HG03575 (cell line): Measurements from ENCODE around the gene AFMID.
"Not testable (repeated sequence)": the region's sequence is repeated elsewhere in the genome, so short reads cannot be mapped to it uniquely, and the experiment has no call there.

ENCODE experiments used
- ATAC-seq: cut with Tn5 transposase; IDR thresholded peaks from one replicate; pipeline ENCODE4 v1.9.1; 2021; ENCODE audit not compliant: unreplicated experiment, insufficient number of reproducible peaks, low FRiP score; ENCODE audit errors: extremely low read depth

Gene AFMID, protein sequence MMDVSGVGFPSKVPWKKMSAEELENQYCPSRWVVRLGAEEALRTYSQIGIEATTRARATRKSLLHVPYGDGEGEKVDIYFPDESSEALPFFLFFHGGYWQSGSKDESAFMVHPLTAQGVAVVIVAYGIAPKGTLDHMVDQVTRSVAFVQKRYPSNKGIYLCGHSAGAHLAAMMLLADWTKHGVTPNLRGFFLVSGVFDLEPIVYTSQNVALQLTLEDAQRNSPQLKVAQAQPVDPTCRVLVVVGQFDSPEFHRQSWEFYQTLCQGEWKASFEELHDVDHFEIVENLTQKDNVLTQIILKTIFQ

DNA sequence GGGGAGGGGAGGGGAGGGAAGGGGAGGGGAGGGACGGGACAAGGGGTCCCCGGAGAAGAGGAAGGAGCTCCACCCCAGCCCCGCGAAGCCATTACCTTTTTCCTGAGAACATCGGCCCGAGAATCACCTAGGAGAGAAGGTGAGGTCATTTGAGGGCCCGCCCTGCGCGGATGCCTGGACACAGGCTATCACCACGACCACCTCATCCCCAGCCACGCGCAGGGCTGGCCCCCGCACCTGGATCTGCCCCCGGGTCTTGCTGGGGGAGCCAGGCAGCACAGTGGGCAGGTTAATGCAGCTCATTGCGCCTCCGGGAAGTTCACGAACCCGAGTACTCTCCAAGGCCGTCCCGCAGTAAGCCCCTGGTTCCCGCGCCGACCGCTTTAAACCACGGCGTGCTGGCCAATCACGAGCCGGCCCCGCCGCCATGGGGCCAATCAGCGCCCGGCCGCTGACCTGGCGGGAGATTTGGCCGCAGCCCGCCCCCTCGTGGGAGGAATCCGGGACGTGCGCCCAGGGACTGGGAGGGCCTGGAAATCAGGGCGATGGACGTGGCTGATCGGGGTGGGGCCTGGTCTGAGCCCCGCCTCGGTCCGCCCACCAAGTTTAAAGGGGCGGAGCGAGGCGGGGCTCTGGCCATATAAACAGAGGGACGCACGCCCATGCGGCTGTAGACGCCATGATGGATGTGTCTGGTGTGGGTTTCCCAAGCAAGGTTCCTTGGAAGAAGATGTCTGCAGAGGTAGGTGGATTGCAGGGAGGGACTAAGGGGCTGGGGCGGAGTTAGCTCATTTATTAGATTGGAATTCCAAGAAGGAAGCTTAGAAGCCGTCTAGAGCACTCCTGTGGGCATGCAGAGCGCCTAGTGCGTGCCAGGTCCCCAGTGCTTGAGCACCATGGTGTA lies at the start of gene AFMID, which contains the start of gene TK1:
AFMID (plus strand) TSS at position 671 of the 904 bp plus-strand sequence; CDS start at position 680, 9 bp downstream.
TK1 (minus strand) TSS at position 361 of the 904 bp plus-strand sequence; CDS start at position 303, 58 bp downstream.
- peak; percentile 35 for ATAC-seq

DNA sequence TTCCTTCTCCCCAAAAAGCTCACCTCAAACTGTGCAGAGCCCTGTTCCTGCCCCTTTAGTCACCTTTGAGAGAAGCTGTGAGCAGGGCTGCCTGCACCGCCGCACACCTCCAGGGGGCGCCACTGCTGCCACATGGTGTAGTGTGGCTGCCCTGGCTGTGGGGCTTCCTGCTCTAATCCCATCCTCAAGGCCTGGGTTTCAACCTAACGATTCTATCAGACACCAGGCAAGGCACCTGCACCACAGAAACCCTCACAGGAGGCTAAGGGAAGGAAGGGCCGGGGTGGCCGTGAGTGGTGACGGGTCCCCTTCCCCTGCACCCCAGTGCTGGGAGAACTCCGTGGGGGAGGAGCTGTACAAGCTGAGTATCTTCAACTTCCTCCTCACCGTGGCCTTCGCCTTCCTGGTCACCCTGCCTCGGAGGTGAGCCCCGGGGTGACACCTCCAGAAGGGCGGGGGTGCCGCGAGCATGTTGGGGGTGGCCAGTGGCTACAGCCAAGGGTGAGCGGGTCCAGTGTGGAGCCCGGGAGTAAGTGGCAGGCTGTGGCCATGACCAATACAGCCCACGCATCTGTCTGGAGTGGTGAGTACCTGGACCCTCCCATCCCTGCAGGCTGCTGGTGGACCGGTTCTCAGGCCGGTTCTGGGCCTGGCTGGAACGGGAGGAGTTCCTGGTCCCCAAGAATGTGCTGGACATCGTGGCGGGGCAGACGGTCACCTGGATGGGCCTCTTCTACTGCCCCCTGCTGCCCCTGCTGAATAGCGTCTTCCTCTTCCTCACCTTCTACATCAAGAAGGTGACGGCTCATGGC lies 49.6 kb upstream of the AFMID start:
- ATAC-seq: no peak

DNA sequence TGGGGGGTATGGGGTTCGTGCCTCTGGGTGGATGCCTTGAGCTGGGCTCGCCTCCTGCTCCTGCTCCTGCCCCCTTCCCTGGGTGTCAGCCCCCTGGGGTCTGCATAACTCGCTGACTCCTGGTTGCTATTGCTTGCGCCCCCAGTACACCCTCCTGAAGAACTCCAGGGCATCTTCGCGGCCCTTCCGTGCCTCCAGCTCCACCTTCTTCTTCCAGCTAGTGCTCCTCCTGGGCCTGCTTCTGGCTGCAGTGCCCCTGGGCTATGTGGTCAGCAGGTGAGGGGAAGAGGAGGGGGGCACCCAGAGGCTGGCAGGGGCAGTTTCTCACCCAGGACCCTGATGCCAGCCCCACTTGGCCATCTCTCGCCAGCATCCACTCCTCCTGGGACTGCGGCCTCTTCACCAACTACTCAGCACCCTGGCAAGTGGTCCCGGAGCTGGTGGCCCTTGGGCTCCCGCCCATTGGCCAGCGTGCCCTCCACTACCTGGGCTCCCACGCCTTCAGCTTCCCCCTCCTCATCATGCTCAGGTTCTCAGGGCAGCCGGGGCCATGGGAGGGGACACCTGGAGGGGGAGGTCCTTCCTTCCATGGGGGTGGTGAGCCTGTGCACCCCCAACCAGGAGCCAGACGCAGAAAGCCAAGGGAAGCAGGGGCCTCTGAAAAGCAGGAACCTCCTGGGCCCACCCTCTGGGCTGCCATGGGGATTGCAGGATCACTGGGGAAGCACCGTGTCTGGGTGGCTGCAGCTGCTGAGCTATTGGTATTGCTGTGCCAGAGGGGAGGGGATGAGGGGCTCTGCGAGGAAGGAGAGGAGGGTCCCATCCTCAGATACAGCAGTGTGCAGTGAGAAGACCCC lies 48.7 kb upstream of the AFMID start:
- ATAC-seq: no peak

DNA sequence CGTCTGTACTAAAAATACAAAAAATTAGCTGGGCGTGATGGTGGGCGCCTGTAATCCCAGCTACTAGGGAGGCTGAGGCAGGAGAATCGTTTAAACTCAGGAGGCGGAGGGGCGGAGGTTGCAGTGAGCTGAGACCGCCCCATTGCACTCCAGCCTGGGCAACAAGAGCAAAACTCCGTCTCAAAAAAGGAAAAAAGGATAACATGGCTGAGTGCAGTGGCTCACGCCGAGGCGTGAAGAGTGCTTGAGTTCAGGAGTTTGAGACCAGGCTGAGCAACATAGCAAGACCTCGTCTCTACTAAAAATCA lies 47.3 kb upstream of the AFMID start:
- not testable (repeated sequence) for ATAC-seq

DNA sequence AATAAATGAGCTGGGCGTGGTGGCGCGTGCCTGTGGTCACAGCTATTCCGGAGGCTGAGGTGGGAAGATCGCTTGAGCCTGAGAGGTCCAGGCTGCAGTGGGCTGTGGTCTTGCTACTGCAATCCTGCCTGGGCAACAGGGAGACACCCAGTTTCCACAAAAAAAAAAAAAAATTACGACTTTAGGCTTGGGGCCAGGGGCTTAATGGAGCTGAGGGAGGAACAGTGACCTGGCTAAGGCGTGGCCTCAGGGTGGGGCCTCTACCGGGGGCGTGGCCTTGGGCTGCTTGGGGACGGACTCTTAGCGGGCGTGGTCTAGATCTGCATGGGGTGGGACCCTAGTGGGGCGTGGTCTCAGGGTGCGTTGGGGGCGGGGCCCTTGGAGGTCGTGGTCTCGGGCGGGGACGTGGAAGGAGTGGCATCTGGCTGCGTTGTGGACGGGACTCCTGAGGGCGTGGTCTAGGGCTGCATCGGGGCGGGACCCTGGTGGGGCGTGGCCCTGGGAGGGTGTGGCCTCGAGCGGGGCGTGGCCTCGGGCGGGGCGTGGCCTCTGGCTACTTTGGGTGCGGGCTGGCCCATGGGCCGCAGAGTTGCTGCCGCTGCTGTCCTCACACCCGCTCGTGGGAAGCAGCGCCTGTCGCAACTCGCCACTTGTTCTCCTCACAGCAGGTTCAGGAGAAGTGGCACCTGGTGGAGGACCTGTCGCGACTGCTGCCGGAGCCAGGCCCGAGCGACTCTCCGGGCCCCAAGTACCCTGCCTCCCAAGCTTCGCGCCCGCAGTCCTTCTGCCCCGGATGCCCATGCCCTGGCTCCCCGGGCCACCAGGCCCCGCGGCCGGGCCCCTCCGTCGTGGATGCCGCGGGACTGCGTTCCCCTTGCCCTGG lies 46.8 kb upstream of the AFMID start:
- ATAC-seq: no peak

DNA sequence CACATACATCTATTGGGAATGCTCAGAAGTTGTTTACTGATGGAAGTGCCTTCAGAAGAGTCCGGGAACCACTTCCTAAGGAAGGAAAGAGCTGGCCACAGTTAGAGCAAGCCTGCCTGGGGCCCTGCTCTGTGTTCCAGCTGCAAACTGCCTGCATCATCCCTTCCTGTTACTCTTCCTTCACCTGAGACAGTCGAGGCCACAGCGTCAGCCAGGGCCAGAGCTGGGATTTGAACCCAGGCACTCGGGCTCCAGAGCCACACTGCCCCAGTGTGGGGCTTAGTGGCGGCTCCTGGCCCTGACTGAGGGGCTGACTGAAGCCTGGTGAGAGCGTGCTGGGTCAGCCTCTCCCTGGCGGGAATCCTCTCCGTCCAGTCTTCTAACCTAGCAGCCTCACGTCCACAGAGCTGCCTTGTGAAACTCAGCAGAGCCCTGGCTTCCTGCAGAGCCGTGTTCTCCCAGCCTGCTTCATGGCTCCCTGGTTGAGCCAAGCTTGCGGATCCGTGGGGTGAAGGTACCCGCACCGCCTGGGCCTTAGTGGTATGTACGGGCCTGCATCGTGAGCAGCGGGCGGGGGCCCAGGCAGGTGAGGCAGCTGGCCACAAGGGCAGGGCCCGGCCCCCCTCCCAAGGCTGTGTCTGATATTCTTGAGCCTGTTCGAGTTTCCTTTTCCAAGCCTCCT lies 45.6 kb upstream of the AFMID start:
- ATAC-seq: no peak

DNA sequence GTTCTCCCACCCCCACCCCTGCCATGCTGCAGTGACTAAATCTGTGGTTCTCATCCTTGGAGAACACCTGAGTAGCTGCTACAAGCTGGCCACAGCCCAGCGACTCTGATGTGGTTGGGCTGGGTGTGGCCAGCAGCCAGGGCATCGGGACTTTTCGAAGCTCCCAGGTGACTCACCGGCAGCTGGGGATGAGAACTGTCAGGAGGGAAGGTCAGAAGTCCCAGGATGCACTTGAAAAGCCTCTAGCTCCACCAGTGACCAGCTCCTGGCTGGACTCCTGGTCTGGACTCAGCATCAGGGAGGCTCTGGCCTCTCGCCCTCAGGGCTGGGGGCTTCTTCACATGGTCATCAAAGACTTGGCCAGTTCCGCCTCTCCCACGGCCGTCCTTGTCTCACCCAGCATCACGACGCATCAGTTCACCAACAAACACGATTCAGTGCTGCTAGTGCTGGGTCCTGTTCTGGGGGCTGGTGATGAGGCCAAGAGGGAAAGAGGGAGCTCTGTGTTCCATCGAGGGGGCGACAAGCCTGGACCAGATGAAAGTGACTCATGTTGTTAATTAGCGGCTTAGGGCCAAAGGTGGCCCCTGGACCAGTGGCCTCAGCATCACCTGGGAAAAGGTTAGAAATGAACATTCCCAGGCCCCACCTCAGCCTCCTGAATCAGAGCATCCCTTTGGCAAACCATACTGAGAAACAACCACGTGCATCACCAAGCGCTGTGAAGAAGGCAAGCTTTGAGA lies 44.9 kb upstream of the AFMID start:
- no peak for ATAC-seq

DNA sequence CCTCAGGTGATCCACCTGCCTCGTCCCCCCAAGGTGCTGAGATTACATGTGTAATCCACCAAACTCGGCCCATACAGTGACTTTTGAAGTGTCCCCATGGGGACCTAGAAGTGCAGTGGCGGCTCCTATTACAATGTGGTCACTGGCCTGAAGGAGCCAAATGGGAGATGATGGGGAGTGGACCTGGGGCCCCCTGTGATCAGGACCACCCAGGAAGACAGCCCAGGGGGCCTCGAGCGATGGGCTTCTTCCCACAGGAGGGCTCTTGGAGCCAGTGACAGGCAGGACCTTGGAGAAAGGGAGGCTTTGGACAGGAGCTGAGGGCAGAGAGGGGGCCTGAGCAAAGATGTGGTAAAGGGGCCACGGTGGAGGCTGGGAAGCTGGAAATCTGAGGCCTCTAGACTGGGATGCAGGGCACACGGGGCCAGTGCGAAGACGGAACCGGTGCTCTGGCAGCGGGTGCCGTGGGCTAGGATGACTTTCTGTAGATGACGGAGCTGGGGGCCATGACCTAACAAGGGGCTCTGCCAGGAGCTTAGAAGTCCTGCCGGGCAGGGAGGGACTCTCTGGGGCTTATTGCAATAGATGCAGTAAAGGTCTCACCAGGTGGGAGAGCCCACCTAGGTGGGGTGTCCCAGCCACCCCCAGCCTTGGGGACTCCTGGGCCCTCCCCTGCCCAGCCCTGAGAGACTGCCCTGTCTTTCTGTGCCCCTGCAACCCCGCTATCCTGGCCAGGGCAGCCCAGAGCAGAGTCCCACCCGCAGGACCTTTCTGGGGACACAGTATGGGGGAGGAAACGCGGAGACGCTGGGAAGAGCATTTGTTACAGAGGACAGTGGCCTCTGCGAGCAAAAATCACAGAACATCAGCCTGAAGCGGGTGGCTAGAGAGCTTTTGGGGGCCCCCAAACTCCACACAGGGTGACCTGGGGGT lies 43.7 kb upstream of the AFMID start:
- ATAC-seq: no peak

DNA sequence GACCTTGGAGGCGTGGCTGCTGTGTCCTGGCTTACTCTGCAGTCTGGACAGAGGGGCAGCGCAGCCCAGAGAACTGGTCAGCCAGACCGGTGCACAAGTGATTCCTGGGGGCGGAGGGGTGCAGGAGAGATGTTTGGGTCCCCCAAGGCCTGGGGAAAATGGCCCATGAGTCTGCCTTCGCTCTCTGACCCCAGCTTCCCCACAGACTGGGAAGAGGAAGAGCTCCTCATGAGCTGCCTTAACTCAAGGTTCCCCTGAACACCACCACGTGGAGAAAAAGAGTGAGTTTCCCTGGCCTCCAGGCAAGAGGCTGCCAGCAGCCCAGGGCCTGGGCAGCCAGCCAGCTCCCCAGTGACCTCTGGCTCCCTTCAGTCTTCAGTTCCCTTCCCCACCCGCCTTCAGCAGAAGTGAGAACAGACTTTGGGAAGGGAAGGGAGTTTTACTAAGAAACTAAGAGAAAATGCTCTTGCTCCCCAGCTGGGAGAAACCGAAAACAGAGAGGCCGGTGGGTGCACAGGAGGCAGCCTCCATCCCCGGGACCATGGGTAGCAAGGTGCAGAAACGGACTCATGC lies 42.9 kb upstream of the AFMID start:
- no peak for ATAC-seq

DNA sequence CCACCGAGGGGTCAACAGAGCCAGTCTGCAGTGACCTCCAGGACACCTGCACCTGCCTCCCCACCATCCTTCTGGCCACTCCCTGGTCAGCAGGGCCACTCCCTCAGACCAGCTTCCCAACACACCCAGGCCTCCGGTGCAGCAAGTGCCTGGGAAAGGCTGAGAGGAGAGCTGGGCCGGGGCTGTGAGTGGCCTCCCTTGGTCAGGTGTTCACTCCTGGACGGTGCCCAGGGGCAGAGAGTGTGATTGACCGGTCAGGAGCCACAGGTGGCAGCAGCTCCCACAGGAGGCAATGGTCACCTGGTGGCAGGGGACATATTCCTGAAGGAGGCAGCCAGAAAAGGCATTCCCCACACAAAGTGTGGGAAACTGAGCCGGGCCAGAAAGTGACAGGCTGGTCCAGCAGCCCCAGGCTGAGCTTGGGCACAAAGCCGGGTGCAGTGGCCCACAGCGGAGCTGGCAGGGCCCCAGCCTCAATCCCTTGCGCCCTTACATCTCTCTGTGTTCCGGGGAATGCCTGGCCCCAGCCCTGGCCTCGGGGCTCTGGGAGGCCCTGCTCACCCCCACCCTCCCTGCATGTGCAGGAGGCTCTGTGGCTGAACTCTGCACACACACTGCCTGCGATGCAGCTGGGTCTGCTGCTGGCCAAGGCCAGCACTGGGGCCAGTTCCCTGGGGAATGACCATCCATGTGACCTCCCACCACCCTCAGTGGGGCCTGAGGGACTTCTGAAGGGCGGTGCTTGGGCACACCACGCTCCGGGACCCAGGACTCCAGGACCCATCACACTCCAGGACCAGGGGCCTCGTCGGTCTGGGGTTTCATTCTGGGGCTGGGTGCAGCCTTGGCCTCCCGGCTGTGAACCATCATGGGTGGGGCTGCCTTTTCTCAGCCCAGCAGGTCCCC lies 42.2 kb upstream of the AFMID start:
- ATAC-seq: no peak

DNA sequence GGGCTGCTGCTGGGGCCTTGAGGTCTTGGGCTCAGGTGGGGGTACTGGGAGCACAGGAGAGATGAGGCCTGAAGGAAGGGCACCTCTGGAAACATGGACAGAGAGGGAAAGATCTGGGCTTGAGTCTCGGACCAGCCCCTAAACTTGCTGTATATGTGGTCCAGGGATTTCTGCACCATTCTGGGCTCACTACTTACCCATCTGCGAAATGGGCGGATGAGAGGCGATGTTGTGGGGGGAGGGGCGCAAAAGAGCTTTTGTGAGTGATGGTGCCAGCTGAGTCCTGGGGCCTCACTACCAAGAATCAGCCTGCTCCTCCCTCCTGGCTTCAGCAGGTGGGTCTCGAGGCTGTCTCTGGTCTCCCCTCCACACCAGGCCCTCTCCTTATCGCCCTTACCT lies 40.7 kb upstream of the AFMID start:
- ATAC-seq: no peak

DNA sequence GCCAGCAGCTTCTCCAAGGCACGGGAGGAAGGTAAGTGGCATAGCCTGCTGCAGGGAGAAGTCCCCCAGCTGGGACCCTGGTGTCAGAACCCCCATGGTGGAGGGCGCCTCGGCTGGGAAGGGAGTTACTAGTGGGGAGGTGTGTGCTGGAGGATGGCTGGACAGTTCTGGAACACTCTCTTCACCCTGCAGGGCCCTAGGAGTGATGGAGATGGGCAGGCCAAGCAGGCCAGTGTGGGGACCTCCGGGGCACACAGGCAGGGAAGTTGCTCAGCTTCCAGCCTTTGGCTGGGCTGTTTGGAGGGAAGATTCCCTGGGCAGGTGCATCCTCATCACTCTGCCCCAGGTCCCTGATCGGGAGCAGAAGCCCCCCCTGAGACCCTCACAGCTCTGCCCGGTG lies 40.3 kb upstream of the AFMID start:
- ATAC-seq: no peak

DNA sequence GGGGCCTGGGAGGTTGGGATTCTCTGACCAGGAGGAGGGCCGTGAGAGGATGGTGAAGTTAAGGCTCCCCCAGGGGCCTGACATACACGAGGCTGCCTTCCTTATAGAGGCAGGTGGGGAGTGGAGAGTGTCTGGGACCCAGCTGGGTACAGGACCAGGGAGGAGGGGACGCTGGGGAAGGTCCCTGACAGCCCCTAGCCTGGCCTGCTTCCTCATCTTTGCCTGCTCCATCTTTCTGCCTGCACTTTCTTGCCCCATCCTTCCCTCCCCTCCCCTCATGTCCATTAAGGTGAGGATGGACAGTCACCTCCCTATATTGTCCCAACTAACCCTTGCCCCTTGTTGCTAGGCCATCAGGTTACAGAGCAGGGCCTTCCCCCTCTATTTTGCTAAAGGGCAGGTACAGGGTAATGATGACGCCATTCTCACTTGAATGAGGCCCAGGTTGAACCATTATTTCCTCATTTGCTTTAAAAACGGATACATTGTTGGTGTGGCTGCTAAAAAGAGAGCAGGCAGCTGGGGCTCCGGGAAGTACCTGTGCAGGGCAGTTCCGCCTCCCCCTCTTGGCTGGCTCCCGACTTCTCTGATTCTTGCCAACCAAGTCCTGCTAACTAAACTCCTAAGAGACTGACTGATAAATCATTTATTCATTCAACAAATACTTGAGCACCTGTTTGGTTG lies 39.7 kb upstream of the AFMID start:
- ATAC-seq: no peak
